ENCODE results near the gene CFAP46.

The CFAP46 gene

GRCh38 chr10:132813001-132813401 is 129.4 kb downstream of the CFAP46 start:
- no peak overlapping the region for H3K4me3 ChIP-seq (ENCODE audit: low read depth, low read length)
- no peak for DNase-seq (ENCODE audit: low read depth)
- TF ChIP-seq, protein P1, sequence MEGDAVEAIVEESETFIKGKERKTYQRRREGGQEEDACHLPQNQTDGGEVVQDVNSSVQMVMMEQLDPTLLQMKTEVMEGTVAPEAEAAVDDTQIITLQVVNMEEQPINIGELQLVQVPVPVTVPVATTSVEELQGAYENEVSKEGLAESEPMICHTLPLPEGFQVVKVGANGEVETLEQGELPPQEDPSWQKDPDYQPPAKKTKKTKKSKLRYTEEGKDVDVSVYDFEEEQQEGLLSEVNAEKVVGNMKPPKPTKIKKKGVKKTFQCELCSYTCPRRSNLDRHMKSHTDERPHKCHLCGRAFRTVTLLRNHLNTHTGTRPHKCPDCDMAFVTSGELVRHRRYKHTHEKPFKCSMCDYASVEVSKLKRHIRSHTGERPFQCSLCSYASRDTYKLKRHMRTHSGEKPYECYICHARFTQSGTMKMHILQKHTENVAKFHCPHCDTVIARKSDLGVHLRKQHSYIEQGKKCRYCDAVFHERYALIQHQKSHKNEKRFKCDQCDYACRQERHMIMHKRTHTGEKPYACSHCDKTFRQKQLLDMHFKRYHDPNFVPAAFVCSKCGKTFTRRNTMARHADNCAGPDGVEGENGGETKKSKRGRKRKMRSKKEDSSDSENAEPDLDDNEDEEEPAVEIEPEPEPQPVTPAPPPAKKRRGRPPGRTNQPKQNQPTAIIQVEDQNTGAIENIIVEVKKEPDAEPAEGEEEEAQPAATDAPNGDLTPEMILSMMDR (conservative IDR thresholded peaks at IDR 0.05; ENCODE audit: low read depth, low read length): no peak

GRCh38 chr10:132812520-132812919 is 129.8 kb downstream of the CFAP46 start:
- TF ChIP-seq, protein P1 (conservative IDR thresholded peaks at IDR 0.05; ENCODE audit: low read depth, low read length): no peak
- H3K4me3 ChIP-seq (ENCODE audit: low read depth, low read length): no peak overlapping the region
- DNase-seq (ENCODE audit: low read depth): no peak

- TF ChIP-seq, protein P1 (conservative IDR thresholded peaks at IDR 0.05; ENCODE audit: low read depth, low read length): no peak
- no peak for DNase-seq (ENCODE audit: low read depth)
- no peak overlapping the region for H3K4me3 ChIP-seq (ENCODE audit: low read depth, low read length)
These were observed 130.4 kb downstream of the CFAP46 start for GRCh38 chr10:132811891-132812481.

DNA sequence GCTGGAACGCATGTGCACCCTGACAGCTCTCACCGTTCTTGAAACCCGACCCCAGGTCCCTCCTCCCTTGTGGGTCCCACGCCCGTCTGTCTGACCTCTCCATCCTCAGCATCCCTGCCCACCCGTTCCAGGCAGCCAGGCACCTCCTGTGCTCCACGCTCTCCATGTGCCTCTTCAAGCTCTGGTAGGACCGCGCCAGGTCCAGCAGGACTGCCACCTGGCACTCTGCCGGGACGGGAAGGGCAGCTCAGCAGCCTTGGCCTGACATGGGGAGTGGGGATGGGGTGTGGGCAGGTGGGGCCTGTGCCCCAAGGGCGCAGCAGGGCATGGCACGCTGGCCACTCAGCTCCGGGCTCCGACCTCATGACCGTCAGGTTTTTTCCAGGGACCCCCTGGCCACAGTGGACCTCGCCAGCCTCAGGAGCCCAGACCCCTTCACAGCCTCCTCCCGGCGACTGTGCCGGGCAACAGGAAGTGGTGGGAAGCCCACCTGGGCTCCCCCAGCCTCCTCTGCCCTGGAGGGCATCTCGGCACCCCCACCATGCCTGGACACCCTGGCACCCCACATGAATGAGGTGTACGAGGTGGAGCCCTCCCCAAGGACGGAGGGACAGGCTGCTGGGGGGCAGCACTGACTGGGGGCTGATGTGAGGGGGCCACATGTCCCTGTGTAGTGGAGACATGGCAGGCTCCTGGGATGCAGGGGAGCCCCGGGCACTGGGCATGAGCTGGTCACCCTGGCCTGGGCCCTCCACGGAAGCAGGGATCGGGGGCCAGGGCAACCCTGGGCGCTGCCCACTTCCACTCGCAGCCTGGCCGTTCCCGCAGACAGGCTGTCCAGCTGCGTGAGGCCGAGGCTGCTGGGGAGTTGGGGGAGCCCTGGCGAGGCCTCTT is 131.3 kb downstream of the CFAP46 start:
- DNase-seq (ENCODE audit: low read depth): no peak
- no peak overlapping the region for H3K4me3 ChIP-seq (ENCODE audit: low read depth, low read length)
- TF ChIP-seq, protein P1 (conservative IDR thresholded peaks at IDR 0.05; ENCODE audit: low read depth, low read length): no peak

DNA sequence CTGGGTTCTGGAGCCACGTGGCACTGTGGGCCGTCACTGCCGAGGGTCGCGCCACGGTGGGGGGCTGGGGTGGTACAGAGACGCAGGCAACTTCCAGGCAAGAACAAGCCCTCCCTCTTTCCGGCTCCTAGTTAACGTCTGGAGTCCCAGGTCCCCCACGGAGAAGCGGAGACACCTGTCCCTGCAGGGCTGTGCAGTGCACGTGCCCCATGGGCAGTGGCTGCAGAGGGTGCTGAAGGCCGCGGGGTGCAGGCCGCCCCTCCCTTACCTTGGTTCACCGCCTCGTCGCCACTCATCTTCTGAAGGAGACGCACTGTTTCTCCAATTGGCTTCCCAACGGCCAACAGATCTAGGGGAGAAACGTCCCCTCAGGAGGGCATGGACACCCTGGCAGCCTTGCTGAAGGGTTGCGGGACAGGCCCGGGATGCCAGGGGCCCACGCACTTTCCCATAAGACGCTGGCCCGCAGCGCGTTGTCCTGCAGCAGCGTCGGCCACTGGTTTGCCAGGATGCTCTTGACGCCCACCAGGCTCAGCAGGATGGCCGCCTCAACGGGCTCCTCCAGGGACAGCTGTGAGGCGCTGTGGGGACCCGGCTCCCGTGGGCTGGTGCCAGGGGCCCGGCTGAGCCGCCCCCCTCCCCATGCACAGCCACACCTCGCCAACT is 132.1 kb downstream of the CFAP46 start:
- no peak overlapping the region for H3K4me3 ChIP-seq (ENCODE audit: low read depth, low read length)
- TF ChIP-seq, protein P1 (conservative IDR thresholded peaks at IDR 0.05; ENCODE audit: low read depth, low read length): no peak
- DNase-seq (ENCODE audit: low read depth): no peak

DNA sequence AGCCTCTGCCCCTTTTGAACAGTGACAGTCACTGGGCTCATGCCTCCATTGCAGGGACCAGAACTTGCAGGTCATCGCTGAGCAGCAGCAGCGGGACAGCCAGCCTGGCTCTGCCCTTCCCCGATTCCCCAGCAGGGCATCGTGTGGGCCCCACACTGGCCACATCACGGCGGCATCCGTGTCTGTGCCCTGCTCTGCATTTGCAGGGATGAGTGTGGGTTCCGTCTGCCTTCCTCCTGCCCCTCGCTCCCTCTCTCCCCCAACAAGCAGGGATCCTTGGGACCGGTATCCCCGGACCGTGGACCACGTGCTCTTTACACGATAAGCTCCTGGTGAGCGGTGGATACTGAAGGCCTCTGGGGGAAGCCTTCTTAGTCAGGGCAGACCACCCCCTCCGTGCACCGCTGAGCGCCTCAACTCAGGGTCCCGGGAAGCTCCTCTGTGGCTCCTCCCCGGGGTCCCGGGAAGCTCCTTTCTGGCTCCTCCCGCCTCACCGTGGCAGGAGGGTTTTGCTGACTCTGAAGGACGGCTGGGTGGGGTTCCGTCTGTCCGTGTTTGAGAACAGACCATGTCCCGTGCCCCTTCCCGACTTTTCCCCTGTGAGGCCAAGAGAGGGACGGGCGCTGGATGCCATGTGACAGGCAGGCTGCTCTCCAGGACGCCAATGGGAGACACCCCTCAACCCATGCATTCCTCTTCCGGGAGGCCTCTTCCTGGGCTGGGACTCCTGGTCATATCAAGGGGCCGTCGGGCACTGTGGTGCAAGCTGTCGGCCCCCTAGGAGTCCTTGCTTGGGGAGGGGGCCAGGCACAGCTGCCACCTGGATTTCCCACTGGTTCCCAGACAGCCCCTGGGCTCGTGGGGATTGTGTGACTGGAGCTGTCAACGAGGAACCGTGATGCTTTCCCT is 132.9 kb downstream of the CFAP46 start:
- no peak overlapping the region for H3K4me3 ChIP-seq (ENCODE audit: low read depth, low read length)
- DNase-seq (ENCODE audit: low read depth): no peak
- TF ChIP-seq, protein P1 (conservative IDR thresholded peaks at IDR 0.05; ENCODE audit: low read depth, low read length): no peak
